Kidney epithelial cell (primary cell): Measurements from ENCODE around the gene SH3YL1. TPM values are rescaled to one million over a fixed set of nuclear protein-coding genes. Genes with fewer than 3 reads are reported as not detected.

Experiments used
- DNase-seq: peaks from one replicate; pipeline ENCODE4 v3.0.0-alpha.2; 2010; ENCODE audit warnings: low read depth
- H3K27me3 ChIP-seq: 2 replicates; pipeline ENCODE4 v1.6.0; 2011; ENCODE audit warnings: low read length; ENCODE audit not compliant: control insufficient read depth, insufficient read depth
- H3K36me3 ChIP-seq: 2 replicates; pipeline ENCODE4 v1.5.1; 2011; ENCODE audit warnings: low read length; ENCODE audit not compliant: control insufficient read depth, insufficient read depth
- H3K4me3 ChIP-seq: 2 replicates; pipeline ENCODE4 v1.5.1; 2011; ENCODE audit warnings: low read depth, mild to moderate bottlenecking, control low read depth, low read length
- total RNA-seq: library from RNA; depleted of rRNA; stranded (reverse); fragments of >200 nt; gene quantifications from 2 replicates; pipeline ENCODE4 v1.2.3, GENCODE V29; 2015
- TF ChIP-seq, protein P1 (sequence below): IDR thresholded peaks from 2 replicates; pipeline ENCODE4 v1.5.1; 2011; ENCODE audit warnings: mild to moderate bottlenecking, moderate library complexity, low read length, control low read depth, inconsistent platforms; ENCODE audit not compliant: insufficient read depth, poor library complexity, severe bottlenecking

Gene SH3YL1
- total RNA-seq, 1 donor from 2014 or later: 50.2 TPM

GRCh38 chr2:209470-209869, 54.4 kb downstream of the SH3YL1 start:
- TF ChIP-seq, protein P1, sequence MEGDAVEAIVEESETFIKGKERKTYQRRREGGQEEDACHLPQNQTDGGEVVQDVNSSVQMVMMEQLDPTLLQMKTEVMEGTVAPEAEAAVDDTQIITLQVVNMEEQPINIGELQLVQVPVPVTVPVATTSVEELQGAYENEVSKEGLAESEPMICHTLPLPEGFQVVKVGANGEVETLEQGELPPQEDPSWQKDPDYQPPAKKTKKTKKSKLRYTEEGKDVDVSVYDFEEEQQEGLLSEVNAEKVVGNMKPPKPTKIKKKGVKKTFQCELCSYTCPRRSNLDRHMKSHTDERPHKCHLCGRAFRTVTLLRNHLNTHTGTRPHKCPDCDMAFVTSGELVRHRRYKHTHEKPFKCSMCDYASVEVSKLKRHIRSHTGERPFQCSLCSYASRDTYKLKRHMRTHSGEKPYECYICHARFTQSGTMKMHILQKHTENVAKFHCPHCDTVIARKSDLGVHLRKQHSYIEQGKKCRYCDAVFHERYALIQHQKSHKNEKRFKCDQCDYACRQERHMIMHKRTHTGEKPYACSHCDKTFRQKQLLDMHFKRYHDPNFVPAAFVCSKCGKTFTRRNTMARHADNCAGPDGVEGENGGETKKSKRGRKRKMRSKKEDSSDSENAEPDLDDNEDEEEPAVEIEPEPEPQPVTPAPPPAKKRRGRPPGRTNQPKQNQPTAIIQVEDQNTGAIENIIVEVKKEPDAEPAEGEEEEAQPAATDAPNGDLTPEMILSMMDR: no peak
- DNase-seq: no peak
- H3K27me3 ChIP-seq: no peaks in the 10 kb centered on the region
- H3K4me3 ChIP-seq: no peak overlapping the region
- H3K36me3 ChIP-seq: no peaks in the 10 kb centered on the region

GRCh38 chr2:208335-208734, 55.5 kb downstream of the SH3YL1 start:
- no peaks in the 10 kb centered on the region for H3K36me3 ChIP-seq
- no peak overlapping the region for H3K4me3 ChIP-seq
- H3K27me3 ChIP-seq: no peaks in the 10 kb centered on the region
- DNase-seq: no peak
- TF ChIP-seq, protein P1: no peak

DNA sequence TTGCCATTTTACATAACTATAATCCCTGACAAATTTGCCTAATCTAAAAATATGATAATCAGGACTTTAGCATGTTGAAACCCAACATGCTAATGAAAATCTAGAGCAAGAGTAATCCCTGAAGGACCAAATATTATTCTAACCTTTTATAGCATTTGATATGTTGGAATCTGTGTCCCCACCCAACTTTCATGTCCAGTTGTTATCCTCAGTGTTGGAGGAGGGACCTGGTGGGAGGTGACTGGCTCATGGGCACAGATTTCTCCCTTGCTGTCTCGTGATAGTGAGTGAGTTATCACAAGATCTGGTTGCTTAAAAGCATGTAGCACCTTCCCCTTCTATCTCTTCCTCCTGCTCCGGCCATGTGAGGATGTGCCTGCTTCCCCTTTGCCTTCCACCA, 59.8 kb downstream of the SH3YL1 start:
- TF ChIP-seq, protein P1: no peak
- DNase-seq: no peak
- Histone ChIP-seq H3K27me3 (no peaks in the 10 kb centered on the region), H3K36me3 (no peaks in the 10 kb centered on the region), H3K4me3 (no peak overlapping the region)

DNA sequence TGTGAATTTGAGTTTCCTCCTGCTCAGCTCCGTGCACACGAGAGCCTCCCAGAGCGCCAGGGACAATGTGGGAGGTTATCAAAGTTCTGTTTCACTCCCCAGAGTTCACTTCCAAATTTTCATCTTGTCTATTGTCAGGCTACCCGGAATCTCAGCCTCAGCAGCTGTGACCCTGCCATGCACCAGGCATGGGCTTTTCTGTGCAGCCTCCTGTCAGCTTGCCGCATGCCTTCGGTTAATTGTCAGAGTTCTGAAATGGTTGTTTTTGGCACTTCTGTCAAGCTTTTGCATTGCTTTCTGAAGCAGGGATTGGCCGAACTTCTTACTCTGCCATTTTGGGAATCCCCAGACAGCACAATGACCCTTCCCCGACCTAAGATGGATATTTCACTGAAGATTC, 60.4 kb downstream of the SH3YL1 start:
- no peak overlapping the region for H3K4me3 ChIP-seq
- no peak for DNase-seq
- no peaks in the 10 kb centered on the region for H3K27me3 ChIP-seq
- no peaks in the 10 kb centered on the region for H3K36me3 ChIP-seq
- TF ChIP-seq, protein P1: no peak

- no peaks in the 10 kb centered on the region for H3K36me3 ChIP-seq
- DNase-seq: no peak
Measured at GRCh38 chr2:202945-203344, 60.9 kb downstream of the SH3YL1 start.

More at GRCh38 chr2:202945-203344, 60.9 kb downstream of the SH3YL1 start:
- H3K27me3 ChIP-seq: no peaks in the 10 kb centered on the region
- TF ChIP-seq, protein P1: no peak
- H3K4me3 ChIP-seq: no peak overlapping the region
